Measurements from ENCODE around the gene SUGCT.

SUGCT gene

GRCh38 chr7:40746841-40747556, 612.2 kb downstream of the SUGCT start:
- peaks cover 4% of the 10 kb centered on the region for H3K4me1 Mint-ChIP-seq
- no peak overlapping the region for H3K4me3 Mint-ChIP-seq
- no peaks in the 10 kb centered on the region for H3K27me3 Mint-ChIP-seq (ENCODE audit: low read depth)
- TF ChIP-seq CTCF (IDR thresholded peaks at IDR 0.05; ENCODE audit: unreplicated experiment in 3 of 3) = no peak
- no peaks in the 10 kb centered on the region for H3K36me3 Mint-ChIP-seq (ENCODE audit: low read depth)
- no peaks in the 10 kb centered on the region for H3K9me3 Mint-ChIP-seq
- H3K27ac Mint-ChIP-seq = no peak overlapping the region

GRCh38 chr7:40747856-40748255, 613.1 kb downstream of the SUGCT start:
- TF ChIP-seq CTCF (IDR thresholded peaks at IDR 0.05; ENCODE audit: unreplicated experiment in 3 of 3) = no peak
- Mint-ChIP-seq H3K4me1 (peaks cover 4% of the 10 kb centered on the region), H3K9me3 (no peaks in the 10 kb centered on the region), H3K27me3 (ENCODE audit: low read depth) (no peaks in the 10 kb centered on the region), H3K27ac (no peak overlapping the region), H3K4me3 (no peak overlapping the region), H3K36me3 (ENCODE audit: low read depth) (no peaks in the 10 kb centered on the region)

GRCh38 chr7:40749877-40750276, 615.1 kb downstream of the SUGCT start:
- Mint-ChIP-seq H3K27me3 (ENCODE audit: low read depth) (no peaks in the 10 kb centered on the region), H3K36me3 (ENCODE audit: low read depth) (no peaks in the 10 kb centered on the region), H3K4me1 (peaks cover under 1% of the 10 kb centered on the region), H3K27ac (no peak overlapping the region), H3K9me3 (no peaks in the 10 kb centered on the region), H3K4me3 (no peak overlapping the region)
- no peak for TF ChIP-seq CTCF (IDR thresholded peaks at IDR 0.05; ENCODE audit: unreplicated experiment in 3 of 3)

GRCh38 chr7:40753455-40753854, 618.6 kb downstream of the SUGCT start:
- H3K4me1 Mint-ChIP-seq = peaks cover 7% of the 10 kb centered on the region

GRCh38 chr7:40755438-40755837, 620.6 kb downstream of the SUGCT start:
- no peaks in the 10 kb centered on the region for H3K9me3 Mint-ChIP-seq
- H3K27me3 Mint-ChIP-seq (ENCODE audit: low read depth) = no peaks in the 10 kb centered on the region
- no peak for TF ChIP-seq CTCF (IDR thresholded peaks at IDR 0.05; ENCODE audit: unreplicated experiment in 3 of 3)
- no peaks in the 10 kb centered on the region for H3K36me3 Mint-ChIP-seq (ENCODE audit: low read depth)
- no peak overlapping the region for H3K4me3 Mint-ChIP-seq
- H3K27ac Mint-ChIP-seq = no peak overlapping the region
- H3K4me1 Mint-ChIP-seq = peaks cover 7% of the 10 kb centered on the region

More at GRCh38 chr7:40753455-40753854, 618.6 kb downstream of the SUGCT start:
- no peaks in the 10 kb centered on the region for H3K36me3 Mint-ChIP-seq (ENCODE audit: low read depth)
- H3K27ac Mint-ChIP-seq = no peak overlapping the region
- H3K4me3 Mint-ChIP-seq = no peak overlapping the region
- H3K9me3 Mint-ChIP-seq = no peaks in the 10 kb centered on the region
- no peak for TF ChIP-seq CTCF (IDR thresholded peaks at IDR 0.05; ENCODE audit: unreplicated experiment in 3 of 3)
- H3K27me3 Mint-ChIP-seq (ENCODE audit: low read depth) = no peaks in the 10 kb centered on the region

GRCh38 chr7:40757109-40757508, 622.3 kb downstream of the SUGCT start:
- no peak overlapping the region for H3K4me3 Mint-ChIP-seq
- H3K36me3 Mint-ChIP-seq (ENCODE audit: low read depth) = no peaks in the 10 kb centered on the region
- TF ChIP-seq CTCF (IDR thresholded peaks at IDR 0.05; ENCODE audit: unreplicated experiment in 3 of 3) = no peak
- H3K4me1 Mint-ChIP-seq = peaks cover 10% of the 10 kb centered on the region
- H3K27me3 Mint-ChIP-seq (ENCODE audit: low read depth) = no peaks in the 10 kb centered on the region
- H3K9me3 Mint-ChIP-seq = no peaks in the 10 kb centered on the region
- H3K27ac Mint-ChIP-seq = peak overlapping the region in 1 of 3 experiments; percentile 0
